NOMO-1 (cell line): ENCODE measurements around the gene VCX2.
"Not testable (repeated sequence)": the region's sequence is repeated elsewhere in the genome, so short reads cannot be mapped to it uniquely, and the experiment has no call there.

Source experiments
- DNase-seq, 2 experiments: peaks; one replicate each; lab custom pipeline; 2025; ENCODE audit not compliant: unreplicated experiment in 2 of 2; lab: John Stamatoyannopoulos, UW

VCX2 gene

GRCh38 chrX:8125566-8125965 lies 45.5 kb downstream of the VCX2 start:
- DNase-seq, result no peak

GRCh38 chrX:8122538-8122937 lies 48.5 kb downstream of the VCX2 start:
- no peak for DNase-seq

- DNase-seq, result not testable (repeated sequence)
Measured at GRCh38 chrX:8121391-8121790, 49.7 kb downstream of the VCX2 start.
